ENCODE data around the gene POLR2A.

POLR2A gene

DNA sequence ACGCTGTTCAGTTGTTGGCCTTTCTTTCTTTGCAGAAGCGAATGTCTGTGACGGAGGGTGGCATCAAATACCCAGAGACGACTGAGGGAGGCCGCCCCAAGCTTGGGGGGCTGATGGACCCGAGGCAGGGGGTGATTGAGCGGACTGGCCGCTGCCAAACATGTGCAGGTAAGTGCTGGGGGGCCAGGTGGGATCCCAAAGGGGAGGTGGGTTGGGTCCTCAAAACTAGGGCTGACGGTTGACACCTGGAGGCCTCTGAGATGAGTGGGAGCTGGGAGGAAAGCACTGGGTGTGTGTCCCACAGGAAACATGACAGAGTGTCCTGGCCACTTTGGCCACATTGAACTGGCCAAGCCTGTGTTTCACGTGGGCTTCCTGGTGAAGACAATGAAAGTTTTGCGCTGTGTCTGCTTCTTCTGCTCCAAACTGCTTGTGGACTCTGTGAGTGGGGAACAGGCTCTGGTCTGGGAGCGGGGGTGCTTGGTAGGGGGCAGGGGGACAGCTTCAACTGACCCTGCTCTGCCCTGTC, 11.8 kb downstream of the POLR2A start:
- peaks cover 67% of the 10 kb centered on the region for H3K36me3 ChIP-seq (ENCODE audit: insufficient read depth, low read length)
- peaks cover 89% of the 10 kb centered on the region for H3K79me2 ChIP-seq (ENCODE audit: insufficient read depth, low read length)
- H3K4me1 ChIP-seq (ENCODE audit: insufficient read depth, low read length, poor library complexity, severe bottlenecking) = peaks cover 22% of the 10 kb centered on the region

DNA sequence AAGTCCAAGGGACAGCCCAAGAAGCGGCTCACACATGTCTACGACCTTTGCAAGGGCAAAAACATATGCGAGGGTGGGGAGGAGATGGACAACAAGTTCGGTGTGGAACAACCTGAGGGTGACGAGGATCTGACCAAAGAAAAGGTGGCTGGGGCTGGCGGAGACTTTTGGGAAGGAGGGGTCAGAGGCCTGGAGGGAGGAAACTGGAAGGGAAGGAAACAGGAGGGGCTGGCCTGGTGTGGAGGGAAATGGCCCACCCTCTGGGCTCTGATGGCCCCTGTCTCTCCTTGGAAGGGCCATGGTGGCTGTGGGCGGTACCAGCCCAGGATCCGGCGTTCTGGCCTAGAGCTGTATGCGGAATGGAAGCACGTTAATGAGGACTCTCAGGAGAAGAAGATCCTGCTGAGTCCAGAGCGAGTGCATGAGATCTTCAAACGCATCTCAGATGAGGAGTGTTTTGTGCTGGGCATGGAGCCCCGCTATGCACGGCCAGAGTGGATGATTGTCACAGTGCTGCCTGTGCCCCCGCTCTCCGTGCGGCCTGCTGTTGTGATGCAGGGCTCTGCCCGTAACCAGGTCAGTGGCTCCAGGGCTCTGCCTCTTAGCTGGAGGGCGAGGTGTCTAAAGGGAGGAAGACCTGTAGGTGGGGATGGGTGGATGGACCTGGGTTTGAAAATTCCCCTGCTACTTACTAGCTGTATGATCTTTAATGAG, 12.5 kb downstream of the POLR2A start:
- H3K4me3 ChIP-seq (ENCODE audit: low read length, poor library complexity, severe bottlenecking) = no peak overlapping the region
- H2AFZ ChIP-seq (ENCODE audit: low read length) = no peak overlapping the region
- TF ChIP-seq EZH2phosphoT487 (IDR thresholded peaks at IDR 0.05; ENCODE audit: borderline replicate concordance) = no peak
- TF ChIP-seq, protein P1, sequence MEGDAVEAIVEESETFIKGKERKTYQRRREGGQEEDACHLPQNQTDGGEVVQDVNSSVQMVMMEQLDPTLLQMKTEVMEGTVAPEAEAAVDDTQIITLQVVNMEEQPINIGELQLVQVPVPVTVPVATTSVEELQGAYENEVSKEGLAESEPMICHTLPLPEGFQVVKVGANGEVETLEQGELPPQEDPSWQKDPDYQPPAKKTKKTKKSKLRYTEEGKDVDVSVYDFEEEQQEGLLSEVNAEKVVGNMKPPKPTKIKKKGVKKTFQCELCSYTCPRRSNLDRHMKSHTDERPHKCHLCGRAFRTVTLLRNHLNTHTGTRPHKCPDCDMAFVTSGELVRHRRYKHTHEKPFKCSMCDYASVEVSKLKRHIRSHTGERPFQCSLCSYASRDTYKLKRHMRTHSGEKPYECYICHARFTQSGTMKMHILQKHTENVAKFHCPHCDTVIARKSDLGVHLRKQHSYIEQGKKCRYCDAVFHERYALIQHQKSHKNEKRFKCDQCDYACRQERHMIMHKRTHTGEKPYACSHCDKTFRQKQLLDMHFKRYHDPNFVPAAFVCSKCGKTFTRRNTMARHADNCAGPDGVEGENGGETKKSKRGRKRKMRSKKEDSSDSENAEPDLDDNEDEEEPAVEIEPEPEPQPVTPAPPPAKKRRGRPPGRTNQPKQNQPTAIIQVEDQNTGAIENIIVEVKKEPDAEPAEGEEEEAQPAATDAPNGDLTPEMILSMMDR (conservative IDR thresholded peaks at IDR 0.05; ENCODE audit: low read length) = no peak
- no peaks in the 10 kb centered on the region for H3K27me3 ChIP-seq (ENCODE audit: insufficient read depth, low read length, poor library complexity, severe bottlenecking)
- H3K9me3 ChIP-seq (ENCODE audit: insufficient read depth, low read depth, low read length) = no peaks in the 10 kb centered on the region
- no peak overlapping the region for H3K4me2 ChIP-seq (ENCODE audit: low read depth, low read length, poor library complexity, severe bottlenecking)
- no peaks in the 10 kb centered on the region for H3K9me2 ChIP-seq (replicated peaks; ENCODE audit: low read depth, low read length)
- H3F3A ChIP-seq (ENCODE audit: low read depth) = no peaks in the 10 kb centered on the region
- H3K79me2 ChIP-seq (ENCODE audit: insufficient read depth, low read length) = peaks cover 83% of the 10 kb centered on the region
- H3K4me1 ChIP-seq (ENCODE audit: insufficient read depth, low read length, poor library complexity, severe bottlenecking) = peaks cover 18% of the 10 kb centered on the region
- H3K36me3 ChIP-seq (ENCODE audit: insufficient read depth, low read length) = peaks cover 68% of the 10 kb centered on the region
- H4K20me1 ChIP-seq (ENCODE audit: insufficient read depth, low read length, poor library complexity, severe bottlenecking) = peaks cover 92% of the 10 kb centered on the region
- no peak overlapping the region for H3K9ac ChIP-seq (ENCODE audit: low read depth, low read length, poor library complexity, severe bottlenecking)

More for the DNA sequence above, 11.8 kb downstream of the POLR2A start:
- Histone ChIP-seq H3K9me3 (ENCODE audit: insufficient read depth, low read depth, low read length) (no peaks in the 10 kb centered on the region), H3K27me3 (ENCODE audit: insufficient read depth, low read length, poor library complexity, severe bottlenecking) (no peaks in the 10 kb centered on the region), H3F3A (ENCODE audit: low read depth) (no peaks in the 10 kb centered on the region), H3K9me2 (replicated peaks; ENCODE audit: low read depth, low read length) (no peaks in the 10 kb centered on the region), H3K9ac (ENCODE audit: low read depth, low read length, poor library complexity, severe bottlenecking) (no peak overlapping the region), H2AFZ (ENCODE audit: low read length) (no peak overlapping the region), H3K4me3 (ENCODE audit: low read length, poor library complexity, severe bottlenecking) (no peak overlapping the region), H3K4me2 (ENCODE audit: low read depth, low read length, poor library complexity, severe bottlenecking) (no peak overlapping the region), H4K20me1 (ENCODE audit: insufficient read depth, low read length, poor library complexity, severe bottlenecking) (peaks cover 92% of the 10 kb centered on the region)
- TF ChIP-seq EZH2phosphoT487 (IDR thresholded peaks at IDR 0.05; ENCODE audit: borderline replicate concordance) = no peak
- TF ChIP-seq, protein P1 (conservative IDR thresholded peaks at IDR 0.05; ENCODE audit: low read length) = no peak

DNA sequence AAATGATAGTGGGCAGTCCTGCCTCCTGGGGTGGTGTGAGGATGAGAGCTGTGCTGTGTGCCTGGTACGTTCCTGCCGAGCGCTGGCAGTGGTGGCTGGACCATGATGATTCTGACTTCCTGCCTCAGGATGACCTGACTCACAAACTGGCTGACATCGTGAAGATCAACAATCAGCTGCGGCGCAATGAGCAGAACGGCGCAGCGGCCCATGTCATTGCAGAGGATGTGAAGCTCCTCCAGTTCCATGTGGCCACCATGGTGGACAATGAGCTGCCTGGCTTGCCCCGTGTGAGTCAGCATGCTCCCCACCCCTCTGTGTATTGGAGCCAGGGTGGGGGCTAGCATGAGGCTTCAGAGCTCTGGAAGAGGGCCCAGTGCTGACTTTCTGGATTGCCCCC, 13.1 kb downstream of the POLR2A start:
- Histone ChIP-seq H3K4me1 (ENCODE audit: insufficient read depth, low read length, poor library complexity, severe bottlenecking) (peaks cover 13% of the 10 kb centered on the region), H3K4me3 (ENCODE audit: low read length, poor library complexity, severe bottlenecking) (no peak overlapping the region), H3F3A (ENCODE audit: low read depth) (no peaks in the 10 kb centered on the region), H3K4me2 (ENCODE audit: low read depth, low read length, poor library complexity, severe bottlenecking) (no peak overlapping the region), H3K27me3 (ENCODE audit: insufficient read depth, low read length, poor library complexity, severe bottlenecking) (no peaks in the 10 kb centered on the region), H3K36me3 (ENCODE audit: insufficient read depth, low read length) (peaks cover 69% of the 10 kb centered on the region), H3K9me3 (ENCODE audit: insufficient read depth, low read depth, low read length) (no peaks in the 10 kb centered on the region), H3K9ac (ENCODE audit: low read depth, low read length, poor library complexity, severe bottlenecking) (no peak overlapping the region), H2AFZ (ENCODE audit: low read length) (no peak overlapping the region), H4K20me1 (ENCODE audit: insufficient read depth, low read length, poor library complexity, severe bottlenecking) (peaks cover 90% of the 10 kb centered on the region), H3K9me2 (replicated peaks; ENCODE audit: low read depth, low read length) (no peaks in the 10 kb centered on the region), H3K79me2 (ENCODE audit: insufficient read depth, low read length) (peaks cover 82% of the 10 kb centered on the region)
- no peak for TF ChIP-seq EZH2phosphoT487 (IDR thresholded peaks at IDR 0.05; ENCODE audit: borderline replicate concordance)
- TF ChIP-seq, protein P1 (conservative IDR thresholded peaks at IDR 0.05; ENCODE audit: low read length) = no peak
